ENCODE measurements around the gene COL6A1.

Gene COL6A1

GRCh38 chr21:46051821-46052675 lies 70.5 kb downstream of the COL6A1 start:
- DNase-seq, result no peak

GRCh38 chr21:46052703-46053651 lies 71.4 kb downstream of the COL6A1 start:
- no peak for DNase-seq

- DNase-seq, result no peak
Measured at GRCh38 chr21:46054031-46054430, 72.5 kb downstream of the COL6A1 start.

- no peak for DNase-seq
Measured at GRCh38 chr21:46054451-46054881, 72.9 kb downstream of the COL6A1 start.
